Measurements from ENCODE around the gene SF1. TPM values are rescaled to one million over a fixed set of nuclear protein-coding genes. Genes with fewer than 3 reads are reported as not detected.

The SF1 gene
- total and polyA plus RNA-seq, 2 donors (not counting 3 experiments of a cell fraction or from before 2014, with no cell fraction given), result 95.0 to 342 TPM

DNA sequence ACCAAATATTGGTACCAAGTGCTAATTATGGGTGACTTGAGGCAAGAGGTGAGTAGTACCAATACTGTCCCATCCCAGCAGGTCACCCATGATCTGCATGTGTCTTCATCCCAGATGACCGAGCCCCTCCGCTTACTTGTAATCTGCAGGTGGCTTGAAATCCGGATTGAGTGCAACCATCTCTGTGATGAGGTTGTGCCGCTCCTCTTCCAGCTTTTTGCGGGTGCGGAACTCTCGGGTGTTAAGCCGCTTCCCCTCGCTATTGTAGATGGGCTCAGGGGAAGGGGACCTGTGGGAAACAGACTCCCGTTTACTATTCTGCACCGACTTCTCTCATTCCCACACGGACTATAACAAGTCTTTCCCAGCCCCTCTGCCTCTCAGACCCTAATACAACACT is 8.2 kb downstream of the SF1 start:
- Histone ChIP-seq H3K79me2 (ENCODE audit: control insufficient read depth, insufficient read depth, low read length) (peaks cover 77% of the 10 kb centered on the region), H3K27me3 (ENCODE audit: control insufficient read depth in 2 of 2, insufficient read depth in 2 of 2, low read length in 2 of 2) (no peaks in the 10 kb centered on the region), H4K20me1 (replicated peaks; ENCODE audit: control insufficient read depth, extremely low read depth, insufficient read depth, low read length) (peaks cover 14% of the 10 kb centered on the region), H3K36me3 (ENCODE audit: control insufficient read depth in 2 of 2, extremely low read depth in 1 of 2, insufficient read depth in 2 of 2, low read length in 2 of 2) (peaks cover 65 to 68% of the 10 kb centered on the region in 2 experiments), H3K27ac (ENCODE audit: insufficient read depth, low read depth, low read length) (no peak overlapping the region), H3K4me3 (replicated peaks in 1 of 3; ENCODE audit: insufficient read depth in 1 of 3, low read depth in 1 of 3, low read length in 3 of 3) (no peak overlapping the region), H2AFZ (ENCODE audit: low read depth, low read length) (no peak overlapping the region), H3K9me3 (replicated peaks; ENCODE audit: control insufficient read depth, insufficient read depth, low read length) (no peaks in the 10 kb centered on the region), H3K4me2 (ENCODE audit: insufficient read depth, low read length) (no peak overlapping the region), H3K9ac (replicated peaks; ENCODE audit: extremely low read depth, insufficient read depth, low read length) (no peak overlapping the region), H3K9me1 (replicated peaks; ENCODE audit: control insufficient read depth, extremely low read depth, insufficient read depth, low read length) (no peaks in the 10 kb centered on the region), H3K4me1 (ENCODE audit: control insufficient read depth, extremely low read depth, insufficient read depth, low read length) (peaks cover 20% of the 10 kb centered on the region)
- POLR2A ChIA-PET, result no interaction called here
- FAIRE-seq (no peak), DNase-seq (ENCODE audit: low read depth, low spot score) (no peak)
- dilution Hi-C loops (cut with MboI; ENCODE audit: extremely low pct_ligation_motif_present, low sequenced_read_pairs), result no loop called here
- no TSS peak for BruUV-seq (replicated peaks)
- CTCF ChIA-PET, result no interaction called here
- TF ChIP-seq MYC (IDR thresholded peaks at IDR 0.05; ENCODE audit: low read depth, low read length) (no peak), POLR2AphosphoS5 (IDR thresholded peaks at IDR 0.05; ENCODE audit: insufficient read depth, low read depth, low read length) (no peak), POLR2A (IDR thresholded peaks at IDR 0.05; ENCODE audit: low read depth, low read length) (no peak)
- TF ChIP-seq, protein P1, sequence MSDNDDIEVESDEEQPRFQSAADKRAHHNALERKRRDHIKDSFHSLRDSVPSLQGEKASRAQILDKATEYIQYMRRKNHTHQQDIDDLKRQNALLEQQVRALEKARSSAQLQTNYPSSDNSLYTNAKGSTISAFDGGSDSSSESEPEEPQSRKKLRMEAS (IDR thresholded peaks at IDR 0.05; ENCODE audit: insufficient read depth, insufficient read length), result no peak
- TF ChIP-seq, protein P2, sequence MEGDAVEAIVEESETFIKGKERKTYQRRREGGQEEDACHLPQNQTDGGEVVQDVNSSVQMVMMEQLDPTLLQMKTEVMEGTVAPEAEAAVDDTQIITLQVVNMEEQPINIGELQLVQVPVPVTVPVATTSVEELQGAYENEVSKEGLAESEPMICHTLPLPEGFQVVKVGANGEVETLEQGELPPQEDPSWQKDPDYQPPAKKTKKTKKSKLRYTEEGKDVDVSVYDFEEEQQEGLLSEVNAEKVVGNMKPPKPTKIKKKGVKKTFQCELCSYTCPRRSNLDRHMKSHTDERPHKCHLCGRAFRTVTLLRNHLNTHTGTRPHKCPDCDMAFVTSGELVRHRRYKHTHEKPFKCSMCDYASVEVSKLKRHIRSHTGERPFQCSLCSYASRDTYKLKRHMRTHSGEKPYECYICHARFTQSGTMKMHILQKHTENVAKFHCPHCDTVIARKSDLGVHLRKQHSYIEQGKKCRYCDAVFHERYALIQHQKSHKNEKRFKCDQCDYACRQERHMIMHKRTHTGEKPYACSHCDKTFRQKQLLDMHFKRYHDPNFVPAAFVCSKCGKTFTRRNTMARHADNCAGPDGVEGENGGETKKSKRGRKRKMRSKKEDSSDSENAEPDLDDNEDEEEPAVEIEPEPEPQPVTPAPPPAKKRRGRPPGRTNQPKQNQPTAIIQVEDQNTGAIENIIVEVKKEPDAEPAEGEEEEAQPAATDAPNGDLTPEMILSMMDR (IDR thresholded peaks at IDR 0.05; ENCODE audit: extremely low read depth in 1 of 2, insufficient read depth in 1 of 2, low read depth in 1 of 2, low read length in 2 of 2), result no peak
- intact Hi-C loops (cut with micrococcal nuclease), result no loop called here

DNA sequence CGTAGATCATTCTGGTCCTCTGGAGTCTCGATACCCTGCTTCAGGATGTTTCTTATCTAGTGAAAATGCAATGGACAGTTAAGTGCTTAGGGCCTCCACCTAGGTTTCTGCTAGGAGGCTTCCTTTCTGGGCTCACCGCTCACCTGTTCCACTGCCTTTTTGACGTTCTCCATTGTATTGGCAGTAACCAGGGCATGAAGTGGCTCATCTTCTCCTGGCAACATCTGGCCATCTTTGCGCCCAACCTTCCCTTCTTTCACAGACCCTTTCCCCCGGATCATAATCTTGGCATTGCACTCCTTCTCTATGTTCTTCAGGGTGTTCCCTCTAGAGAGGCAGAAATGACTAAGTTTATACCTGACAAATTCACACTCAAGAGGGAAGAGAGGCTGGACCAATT is 9.1 kb downstream of the SF1 start:
- intact Hi-C loops (cut with micrococcal nuclease), result no loop called here
- H3K4me3 ChIP-seq (replicated peaks in 1 of 3; ENCODE audit: insufficient read depth in 1 of 3, low read depth in 1 of 3, low read length in 3 of 3), result no peak overlapping the region
- no peak overlapping the region for H3K27ac ChIP-seq (ENCODE audit: insufficient read depth, low read depth, low read length)
- no peak overlapping the region for H3K4me2 ChIP-seq (ENCODE audit: insufficient read depth, low read length)
- CTCF ChIA-PET, result interaction anchor here (0.5 kb wide), 1 partner anchor 16 kb away, joined by 3 read pairs; no protein-coding TSS in a partner anchor
- H2AFZ ChIP-seq (ENCODE audit: low read depth, low read length), result no peak overlapping the region
- DNase-seq (ENCODE audit: low read depth, low spot score) (no peak), FAIRE-seq (no peak)
- POLR2A ChIA-PET, result no interaction called here
- no peaks in the 10 kb centered on the region for H3K27me3 ChIP-seq (ENCODE audit: control insufficient read depth in 2 of 2, insufficient read depth in 2 of 2, low read length in 2 of 2)
- H3K4me1 ChIP-seq (ENCODE audit: control insufficient read depth, extremely low read depth, insufficient read depth, low read length), result peaks cover 23% of the 10 kb centered on the region
- peaks cover 75% of the 10 kb centered on the region for H3K79me2 ChIP-seq (ENCODE audit: control insufficient read depth, insufficient read depth, low read length)
- TF ChIP-seq, protein P1 (IDR thresholded peaks at IDR 0.05; ENCODE audit: insufficient read depth, insufficient read length), result no peak
- TF ChIP-seq EZH2 (IDR thresholded peaks at IDR 0.05; ENCODE audit: borderline replicate concordance, low read depth, low read length, severe bottlenecking) (no peak), MYC (IDR thresholded peaks at IDR 0.05; ENCODE audit: low read depth, low read length) (no peak), POLR2AphosphoS5 (IDR thresholded peaks at IDR 0.05; ENCODE audit: insufficient read depth, low read depth, low read length) (no peak), JUN (IDR thresholded peaks at IDR 0.05; ENCODE audit: borderline replicate concordance, insufficient read depth, insufficient read length, low read depth) (no peak), POLR2A (IDR thresholded peaks at IDR 0.05; ENCODE audit: low read depth, low read length) (no peak), FOS (IDR thresholded peaks at IDR 0.05; ENCODE audit: borderline replicate concordance, insufficient read depth, low read length) (no peak), GATA2 (IDR thresholded peaks at IDR 0.05; ENCODE audit: insufficient read depth, insufficient read length, low read depth, low read length) (no peak)
- TF ChIP-seq, protein P2 (IDR thresholded peaks at IDR 0.05; ENCODE audit: extremely low read depth in 1 of 2, insufficient read depth in 1 of 2, low read depth in 1 of 2, low read length in 2 of 2), result no peak
- dilution Hi-C loops (cut with MboI; ENCODE audit: extremely low pct_ligation_motif_present, low sequenced_read_pairs), result no loop called here
- no peaks in the 10 kb centered on the region for H3K9me1 ChIP-seq (replicated peaks; ENCODE audit: control insufficient read depth, extremely low read depth, insufficient read depth, low read length)
- H3K9ac ChIP-seq (replicated peaks; ENCODE audit: extremely low read depth, insufficient read depth, low read length), result no peak overlapping the region
- peaks cover 17% of the 10 kb centered on the region for H4K20me1 ChIP-seq (replicated peaks; ENCODE audit: control insufficient read depth, extremely low read depth, insufficient read depth, low read length)
- peaks cover 64 to 72% of the 10 kb centered on the region in 2 experiments for H3K36me3 ChIP-seq (ENCODE audit: control insufficient read depth in 2 of 2, extremely low read depth in 1 of 2, insufficient read depth in 2 of 2, low read length in 2 of 2)
- TSS peak; percentile 2 for BruUV-seq (replicated peaks)
- H3K9me3 ChIP-seq (replicated peaks; ENCODE audit: control insufficient read depth, insufficient read depth, low read length), result no peaks in the 10 kb centered on the region

Measured in endothelial cell of umbilical vein (primary cell).